ENCODE measurements around the gene MDN1.
"Not testable (repeated sequence)": the region's sequence is repeated elsewhere in the genome, so short reads cannot be mapped to it uniquely, and the experiment has no call there.

MDN1 gene

GRCh38 chr6:89642956-89643355 lies 176.6 kb downstream of the MDN1 start:
- no peak for DNase-seq

DNA sequence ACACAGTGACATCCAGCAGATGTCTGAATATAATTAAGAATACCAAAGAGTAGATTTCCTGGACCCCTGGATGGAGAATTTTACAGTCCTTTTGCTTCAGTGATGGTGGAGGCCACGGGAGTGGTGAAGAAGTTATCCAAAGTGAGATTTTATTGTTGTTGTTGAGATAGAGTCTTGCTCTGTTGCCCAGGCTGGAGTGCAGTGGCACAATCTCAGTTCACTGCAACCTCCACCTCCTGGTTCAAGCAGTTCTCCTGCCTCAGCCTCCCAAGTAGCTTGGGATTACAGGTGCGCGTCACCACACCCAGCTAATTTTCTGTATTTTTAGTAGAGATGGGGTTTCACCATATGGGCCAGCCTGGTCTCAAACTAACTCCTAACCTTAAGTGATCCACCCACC lies 178.0 kb downstream of the MDN1 start:
- DNase-seq = not testable (repeated sequence)

- DNase-seq = no peak
Observed at GRCh38 chr6:89640804-89641203, 178.8 kb downstream of the MDN1 start.

GRCh38 chr6:89638320-89639195 lies 181.0 kb downstream of the MDN1 start, which contains the start of gene LYRM2:
LYRM2 (minus strand) TSS chr6:89638747; CDS start chr6:89638716, 31 bp downstream.
- DNase-seq = peak; percentile 90

- DNase-seq = no peak
Observed at GRCh38 chr6:89637960-89638319, 181.7 kb downstream of the MDN1 start.

- not testable (repeated sequence) for DNase-seq
Observed at GRCh38 chr6:89636412-89636811, 183.2 kb downstream of the MDN1 start.

DNA sequence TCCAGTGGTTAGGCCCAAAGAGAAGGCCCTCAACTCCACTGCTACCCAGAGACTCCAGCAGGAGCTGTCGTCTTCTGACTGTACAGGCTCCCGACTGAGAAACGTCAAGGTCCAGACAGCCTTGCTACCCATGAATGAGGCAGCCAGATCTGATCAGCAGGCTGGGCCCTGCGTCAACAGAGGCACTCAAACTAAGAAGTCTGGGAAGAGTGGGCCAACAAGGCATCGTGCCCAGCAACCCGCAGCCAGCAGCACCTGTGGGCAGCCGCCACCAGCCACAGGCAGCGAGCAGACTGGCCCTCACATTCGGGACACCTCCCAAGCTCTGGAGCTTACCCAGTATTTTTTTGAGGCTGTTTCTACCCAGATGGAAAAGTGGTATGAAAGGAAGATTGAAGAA lies 189.1 kb downstream of the MDN1 start:
- no peak for DNase-seq

GRCh38 chr6:89623749-89624148 lies 195.8 kb downstream of the MDN1 start:
- no peak for DNase-seq

DNA sequence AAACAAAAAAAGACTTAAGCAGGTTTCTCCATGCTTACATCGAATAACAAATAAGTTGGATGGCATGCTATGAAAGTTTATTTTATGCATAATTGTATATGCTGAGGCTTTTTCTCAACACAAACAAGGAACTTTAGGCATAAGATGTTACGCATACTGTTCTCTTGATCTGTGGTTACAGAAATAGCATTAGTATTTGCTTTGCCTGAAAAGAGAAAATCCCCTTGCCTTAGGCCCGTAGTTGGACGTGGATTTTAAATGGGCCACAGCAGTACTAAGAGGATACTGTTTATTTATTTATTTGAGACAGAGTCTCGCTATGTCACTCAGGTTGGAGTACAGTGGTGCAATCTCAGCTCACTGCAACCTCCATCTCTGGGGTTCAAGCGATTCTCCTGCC lies 200.0 kb downstream of the MDN1 start:
- DNase-seq = no peak

DNA sequence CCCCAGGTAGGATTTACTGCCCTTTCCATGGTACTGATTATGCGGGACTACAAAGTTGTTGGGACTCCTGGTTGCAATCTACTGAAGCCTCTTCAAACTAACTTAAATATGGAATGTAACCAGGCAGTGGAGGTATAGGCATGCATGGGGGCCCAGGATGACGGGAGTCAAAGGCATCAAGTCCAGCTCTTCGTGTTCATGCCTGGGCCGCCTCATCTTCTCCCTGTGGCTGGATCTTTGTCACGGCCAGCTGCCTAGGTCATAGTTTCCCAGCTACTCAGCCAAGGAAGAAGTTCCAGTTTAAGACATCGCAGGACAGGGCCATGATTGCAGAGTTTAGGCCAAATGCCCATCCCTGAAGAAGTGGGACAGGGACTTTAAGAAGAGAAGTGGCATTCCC lies 201.6 kb downstream of the MDN1 start:
- no peak for DNase-seq

GRCh38 chr6:89616531-89616930 lies 203.1 kb downstream of the MDN1 start:
- DNase-seq = no peak

DNA sequence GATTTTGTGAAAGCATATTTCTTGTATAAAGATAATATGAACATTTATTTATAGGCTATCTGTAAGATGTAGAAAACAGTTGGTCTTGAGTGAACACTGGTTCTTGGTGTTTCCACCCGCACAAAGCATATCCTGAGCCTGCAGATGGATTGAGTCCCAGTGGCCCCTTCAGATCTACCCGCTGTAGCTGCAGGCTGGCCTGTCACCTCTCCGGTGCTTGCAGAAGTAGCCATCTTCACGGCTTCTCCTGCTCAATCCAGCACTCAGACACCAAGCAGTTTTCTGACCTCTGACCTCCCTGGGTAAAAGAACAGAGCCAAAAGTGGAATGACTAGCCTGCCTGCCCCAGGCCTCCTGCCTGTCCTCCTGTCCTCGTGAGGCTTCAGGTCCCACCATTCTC lies 203.7 kb downstream of the MDN1 start:
- DNase-seq = no peak

DNA sequence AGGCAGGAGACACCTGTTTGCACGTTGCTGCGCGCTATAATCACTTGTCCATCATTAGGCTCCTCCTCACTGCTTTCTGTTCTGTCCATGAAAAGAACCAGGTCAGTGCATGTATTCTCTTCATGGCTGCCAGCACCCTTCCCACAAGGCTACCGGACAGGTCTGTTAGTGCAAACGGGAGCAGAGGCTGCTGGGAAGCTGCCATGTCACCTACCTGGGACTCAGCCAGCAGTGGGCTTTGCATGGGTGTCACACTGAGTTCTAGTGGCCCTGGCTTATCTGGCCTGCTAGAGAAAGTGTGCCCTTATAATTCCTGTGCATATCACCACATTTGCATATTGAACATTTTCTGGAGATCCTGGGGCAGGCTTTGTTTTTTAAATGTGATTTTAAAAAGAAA lies 205.8 kb downstream of the MDN1 start:
- no peak for DNase-seq

- no peak for DNase-seq
Observed at GRCh38 chr6:89612121-89612520, 207.5 kb downstream of the MDN1 start.

GRCh38 chr6:89611666-89612065 lies 207.9 kb downstream of the MDN1 start:
- no peak for DNase-seq

DNA sequence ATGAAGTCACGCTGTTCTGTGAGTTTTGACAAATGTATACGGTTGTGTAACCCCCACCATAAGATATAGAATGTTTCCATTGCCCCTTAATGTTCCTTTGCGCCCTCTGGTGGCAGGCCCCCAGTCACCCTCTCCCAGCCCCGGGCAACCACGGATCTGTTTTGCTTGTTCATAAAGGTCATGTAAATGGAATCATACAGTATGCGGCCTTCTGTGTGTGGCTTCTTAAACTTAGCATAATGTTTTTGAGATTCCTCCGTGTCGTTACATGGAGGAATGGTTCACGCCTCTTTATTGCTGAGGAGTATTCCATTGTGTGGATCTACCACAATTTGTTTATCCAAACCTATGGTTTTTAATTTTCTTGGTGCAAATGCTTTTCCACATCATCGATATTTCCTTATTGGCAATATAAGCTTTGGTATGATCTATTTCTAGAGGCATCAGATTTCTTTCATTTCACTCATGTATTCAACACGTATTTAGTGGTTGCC lies 209.4 kb downstream of the MDN1 start:
- peak; percentile 79 for DNase-seq

DNA sequence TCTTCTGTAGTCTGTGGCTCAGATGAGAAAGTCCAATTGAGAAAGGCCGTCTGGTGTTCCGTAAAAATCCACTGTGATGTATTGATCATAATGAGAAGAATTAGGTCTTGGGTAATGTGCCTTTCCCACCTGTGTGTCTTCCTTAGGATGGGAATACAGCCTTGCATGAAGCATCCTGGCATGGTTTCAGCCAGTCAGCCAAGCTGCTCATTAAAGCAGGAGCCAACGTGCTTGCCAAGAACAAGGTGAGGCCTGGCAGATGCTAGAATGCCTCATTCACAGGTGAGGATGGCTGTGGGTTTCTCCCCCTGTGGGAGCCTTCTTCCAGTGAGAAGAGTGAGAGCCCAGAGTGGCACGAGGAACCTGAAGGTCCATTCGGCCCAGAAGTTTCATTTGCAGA lies 213.7 kb downstream of the MDN1 start:
- DNase-seq = no peak

GRCh38 chr6:89604653-89605052 lies 214.9 kb downstream of the MDN1 start:
- DNase-seq = no peak

- DNase-seq = no peak
Observed at GRCh38 chr6:89602166-89602565, 217.4 kb downstream of the MDN1 start.

- DNase-seq = no peak
Observed at GRCh38 chr6:89599727-89600126, 219.9 kb downstream of the MDN1 start.

DNA sequence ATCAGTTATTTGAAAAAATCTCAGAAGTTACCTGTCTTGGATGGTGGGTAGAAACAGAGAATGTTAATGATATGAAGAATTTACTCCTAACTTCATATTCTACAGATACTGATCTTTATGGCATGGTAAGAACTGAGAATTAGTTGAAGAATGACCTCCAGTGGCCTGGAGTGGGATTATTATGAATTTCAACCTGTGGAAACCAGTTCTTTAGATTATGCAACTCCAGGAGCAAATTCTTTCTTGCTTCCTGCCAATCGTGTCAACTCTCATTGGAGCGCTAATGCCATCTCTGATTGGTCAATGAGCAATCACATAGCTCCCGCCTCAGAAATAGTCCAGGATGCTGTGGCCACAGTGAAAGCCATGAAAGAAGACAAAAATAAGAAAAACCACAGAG lies 221.6 kb downstream of the MDN1 start:
- DNase-seq = no peak

- DNase-seq = no peak
Observed at GRCh38 chr6:89597372-89597771, 222.2 kb downstream of the MDN1 start.

- no peak for DNase-seq
Observed at GRCh38 chr6:89596484-89596883, 223.1 kb downstream of the MDN1 start.

DNA sequence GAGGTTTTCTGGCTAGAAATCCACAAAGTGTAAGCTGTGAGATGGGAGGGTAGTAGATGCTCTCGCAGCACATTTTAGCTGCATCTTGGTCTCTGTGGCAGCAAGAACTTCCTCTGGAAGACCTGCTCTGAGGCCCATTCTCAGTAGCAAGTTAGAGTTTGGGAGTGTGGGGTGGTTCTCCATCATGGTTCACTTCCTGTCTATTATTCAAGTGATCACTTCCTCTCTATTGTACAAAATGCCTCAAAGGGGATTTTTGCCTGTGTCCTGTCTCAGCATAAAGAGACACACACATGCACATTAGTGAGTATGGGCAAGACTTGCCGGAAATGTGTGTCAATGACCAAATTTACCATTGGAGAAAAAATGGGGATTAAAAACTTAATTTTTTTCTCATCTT lies 223.5 kb downstream of the MDN1 start:
- DNase-seq = no peak

Data from activated naive CD4-positive, alpha-beta T cell treated with anti-CD3 and anti-CD28 coated beads, Interleukin-2, amount 50 U/mL, for 16 hours (primary cell).